HG03354 (cell line): ENCODE data around the gene CFDP1.
"Not testable (repeated sequence)": the region's sequence is repeated elsewhere in the genome, so short reads cannot be mapped to it uniquely, and the experiment has no call there.

ENCODE experiments used
- ATAC-seq: cut with Tn5 transposase; IDR thresholded peaks from one replicate; pipeline ENCODE4 v1.9.1; 2021; ENCODE audit warnings: mild to moderate bottlenecking; ENCODE audit not compliant: unreplicated experiment, poor library complexity, severe bottlenecking

The CFDP1 gene

GRCh38 chr16:75305364-75306098, 127.8 kb downstream of the CFDP1 start:
- ATAC-seq = peak; percentile 88

- ATAC-seq = no peak
These were observed 128.6 kb downstream of the CFDP1 start for GRCh38 chr16:75304521-75305363.

GRCh38 chr16:75301804-75302203, 131.5 kb downstream of the CFDP1 start:
- no peak for ATAC-seq

GRCh38 chr16:75298267-75298666, 135.0 kb downstream of the CFDP1 start:
- ATAC-seq = no peak

GRCh38 chr16:75296606-75297005, 136.7 kb downstream of the CFDP1 start:
- ATAC-seq = no peak

- ATAC-seq = no peak
These were observed 138.4 kb downstream of the CFDP1 start for GRCh38 chr16:75294773-75295459.

- no peak for ATAC-seq
These were observed 139.5 kb downstream of the CFDP1 start for GRCh38 chr16:75293772-75294171.

- no peak for ATAC-seq
These were observed 140.1 kb downstream of the CFDP1 start for GRCh38 chr16:75293173-75293572.

GRCh38 chr16:75292691-75293090, 140.6 kb downstream of the CFDP1 start:
- no peak for ATAC-seq

GRCh38 chr16:75289189-75289588, 144.1 kb downstream of the CFDP1 start:
- ATAC-seq = no peak

- ATAC-seq = peak; percentile 74
These were observed 144.6 kb downstream of the CFDP1 start for GRCh38 chr16:75288596-75289120.

- no peak for ATAC-seq
These were observed 145.1 kb downstream of the CFDP1 start for GRCh38 chr16:75288181-75288580.

- no peak for ATAC-seq
These were observed 145.6 kb downstream of the CFDP1 start for GRCh38 chr16:75287708-75288107.

GRCh38 chr16:75286389-75286788, 146.9 kb downstream of the CFDP1 start:
- no peak for ATAC-seq

- ATAC-seq = no peak
These were observed 150.6 kb downstream of the CFDP1 start for GRCh38 chr16:75282466-75283281.

GRCh38 chr16:75281826-75282225, 151.5 kb downstream of the CFDP1 start:
- ATAC-seq = no peak

GRCh38 chr16:75281009-75281408, 152.3 kb downstream of the CFDP1 start:
- not testable (repeated sequence) for ATAC-seq

- ATAC-seq = no peak
These were observed 152.9 kb downstream of the CFDP1 start for GRCh38 chr16:75280331-75280804.

GRCh38 chr16:75279305-75279704, 154.0 kb downstream of the CFDP1 start:
- no peak for ATAC-seq
